Type B pancreatic cell (in vitro differentiated cells): Measurements from ENCODE around the gene OPRL1. TPM values are rescaled to one million over a fixed set of nuclear protein-coding genes. Genes with fewer than 3 reads are reported as not detected.

Experiments
- DNase-seq: peaks from one replicate; pipeline ENCODE4 v3.0.0; 2021; ENCODE audit warnings: mixed read lengths; ENCODE audit not compliant: unreplicated experiment; ENCODE audit errors: extremely low spot score
- H3K27ac Mint-ChIP-seq: 2 replicates; pipeline ENCODE4 v1.8.0; 2021; ENCODE audit warnings: mild to moderate bottlenecking, mixed read lengths
- H3K27me3 Mint-ChIP-seq: 2 replicates; pipeline ENCODE4 v1.8.0; 2021; ENCODE audit warnings: mixed read lengths
- H3K36me3 Mint-ChIP-seq: 2 replicates; pipeline ENCODE4 v1.8.0; 2021; ENCODE audit warnings: mixed read lengths
- H3K4me1 Mint-ChIP-seq: one replicate; pipeline ENCODE4 v1.8.0; 2021; ENCODE audit warnings: mixed read lengths; ENCODE audit not compliant: unreplicated experiment
- H3K4me3 Mint-ChIP-seq: 2 replicates; pipeline ENCODE4 v1.8.0; 2021; ENCODE audit warnings: mild to moderate bottlenecking, mixed read lengths
- H3K9me3 Mint-ChIP-seq: 2 replicates; pipeline ENCODE4 v1.8.0; 2021; ENCODE audit warnings: mixed read lengths
- total RNA-seq: library from RNA; stranded (reverse); gene quantifications from 2 replicates; pipeline ENCODE4 v1.2.1, GENCODE V29; 2021; ENCODE audit warnings: low replicate concordance
- TF ChIP-seq, protein P1 (sequence below): fragments of 200-600 bp; sonication (generic); conservative IDR thresholded peaks from 2 replicates; pipeline ENCODE4 v1.5.0; 2021; ENCODE audit warnings: antibody characterized with exemption, mild to moderate bottlenecking

OPRL1 gene
- total RNA-seq, 1 donor from 2014 or later: 1.9 TPM

DNA sequence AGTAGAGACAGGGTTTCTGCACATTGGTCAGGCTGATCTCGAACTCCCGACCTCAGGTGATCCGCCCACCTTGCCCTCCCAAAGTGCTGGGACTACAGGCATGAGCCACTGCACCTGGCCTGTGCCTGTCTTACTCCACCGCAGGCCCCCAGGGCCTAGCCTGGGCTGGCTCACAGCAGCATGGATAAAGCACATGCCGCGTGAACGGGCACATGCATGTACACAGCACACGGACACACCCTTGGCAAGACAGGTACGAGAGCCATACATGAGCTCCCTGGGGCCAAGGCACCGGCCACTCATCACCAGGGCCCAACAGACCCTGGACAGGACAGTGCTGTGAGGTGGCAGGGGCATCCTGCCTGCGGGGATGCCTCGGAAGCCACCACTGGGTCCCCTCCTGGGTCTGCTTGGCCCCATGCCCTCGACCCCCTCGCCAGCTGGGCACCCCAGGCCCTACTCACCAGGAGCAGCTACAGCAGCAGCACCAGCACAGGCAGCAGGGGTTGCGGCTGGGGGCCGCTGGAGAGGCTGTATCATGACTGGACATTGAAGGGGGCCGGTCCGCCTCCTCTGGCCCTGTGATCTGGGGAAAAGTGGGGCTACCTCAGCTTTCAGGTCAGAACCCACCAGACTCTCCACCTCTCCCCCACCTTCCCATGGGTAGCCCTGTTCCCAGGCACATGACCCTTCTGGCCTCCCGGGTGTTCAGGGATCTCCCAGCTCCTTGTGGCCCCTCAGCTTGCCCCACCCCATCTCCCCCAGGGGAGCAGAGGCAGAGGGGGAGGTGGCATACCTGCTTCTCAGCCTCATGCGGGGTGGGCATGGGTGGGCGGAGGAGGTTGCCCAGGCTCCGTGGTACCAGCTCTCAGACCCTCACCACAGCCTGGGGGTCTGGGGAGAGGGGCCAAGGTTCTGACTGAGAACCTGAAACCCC is 3.6 kb upstream of the OPRL1 start:
- Mint-ChIP-seq H3K36me3 (no peaks in the 10 kb centered on the region), H3K9me3 (no peaks in the 10 kb centered on the region), H3K4me3 (no peak overlapping the region), H3K4me1 (peaks cover 11% of the 10 kb centered on the region), H3K27ac (no peak overlapping the region), H3K27me3 (peaks cover 3% of the 10 kb centered on the region)
- DNase-seq: no peak
- TF ChIP-seq, protein P1, sequence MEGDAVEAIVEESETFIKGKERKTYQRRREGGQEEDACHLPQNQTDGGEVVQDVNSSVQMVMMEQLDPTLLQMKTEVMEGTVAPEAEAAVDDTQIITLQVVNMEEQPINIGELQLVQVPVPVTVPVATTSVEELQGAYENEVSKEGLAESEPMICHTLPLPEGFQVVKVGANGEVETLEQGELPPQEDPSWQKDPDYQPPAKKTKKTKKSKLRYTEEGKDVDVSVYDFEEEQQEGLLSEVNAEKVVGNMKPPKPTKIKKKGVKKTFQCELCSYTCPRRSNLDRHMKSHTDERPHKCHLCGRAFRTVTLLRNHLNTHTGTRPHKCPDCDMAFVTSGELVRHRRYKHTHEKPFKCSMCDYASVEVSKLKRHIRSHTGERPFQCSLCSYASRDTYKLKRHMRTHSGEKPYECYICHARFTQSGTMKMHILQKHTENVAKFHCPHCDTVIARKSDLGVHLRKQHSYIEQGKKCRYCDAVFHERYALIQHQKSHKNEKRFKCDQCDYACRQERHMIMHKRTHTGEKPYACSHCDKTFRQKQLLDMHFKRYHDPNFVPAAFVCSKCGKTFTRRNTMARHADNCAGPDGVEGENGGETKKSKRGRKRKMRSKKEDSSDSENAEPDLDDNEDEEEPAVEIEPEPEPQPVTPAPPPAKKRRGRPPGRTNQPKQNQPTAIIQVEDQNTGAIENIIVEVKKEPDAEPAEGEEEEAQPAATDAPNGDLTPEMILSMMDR: no peak

DNA sequence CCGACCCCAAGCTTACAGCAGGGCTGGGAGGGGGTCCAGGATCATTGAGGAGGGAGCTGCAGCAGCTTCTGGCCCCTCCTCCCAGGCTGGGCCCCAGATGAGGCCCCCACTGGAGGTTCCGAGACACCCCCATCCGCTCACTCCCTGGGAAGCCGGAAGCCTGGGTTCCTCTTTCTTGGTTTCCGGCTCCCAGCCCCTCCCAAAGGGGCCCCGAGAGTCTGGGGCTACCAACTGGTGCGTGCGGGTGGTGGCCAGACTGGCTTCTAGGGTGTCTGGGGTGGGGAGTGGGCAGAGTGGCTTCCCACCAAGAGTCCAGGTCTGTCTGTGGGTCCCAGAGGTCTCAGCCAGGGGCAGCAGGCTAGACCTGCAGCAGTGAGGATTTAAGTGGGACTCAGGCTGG is 2.8 kb upstream of the OPRL1 start:
- Mint-ChIP-seq H3K36me3 (no peaks in the 10 kb centered on the region), H3K27ac (no peak overlapping the region), H3K27me3 (peaks cover 9% of the 10 kb centered on the region), H3K9me3 (no peaks in the 10 kb centered on the region), H3K4me3 (no peak overlapping the region), H3K4me1 (peaks cover 17% of the 10 kb centered on the region)
- no peak for DNase-seq
- TF ChIP-seq, protein P1: no peak

DNA sequence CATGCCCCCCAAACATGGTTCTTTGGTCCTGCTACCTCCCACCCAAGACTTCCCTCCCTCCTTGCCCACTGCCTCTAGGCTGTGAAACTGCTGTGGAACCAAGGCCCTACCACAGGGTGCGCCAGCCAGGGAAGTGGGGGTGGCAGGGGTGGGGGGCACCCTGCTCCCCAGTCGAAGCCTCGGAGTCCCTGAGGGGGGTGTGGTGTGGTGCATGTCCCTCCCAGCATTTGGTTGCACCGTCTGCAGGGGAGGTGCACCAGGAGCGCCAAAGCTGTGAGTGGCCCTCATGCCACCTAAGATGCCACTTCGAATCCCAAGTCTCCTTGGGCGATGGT is 2.4 kb upstream of the OPRL1 start:
- Mint-ChIP-seq H3K4me3 (no peak overlapping the region), H3K27me3 (peaks cover 13% of the 10 kb centered on the region), H3K36me3 (no peaks in the 10 kb centered on the region), H3K4me1 (peaks cover 18% of the 10 kb centered on the region), H3K27ac (no peak overlapping the region), H3K9me3 (no peaks in the 10 kb centered on the region)
- no peak for DNase-seq
- TF ChIP-seq, protein P1: no peak

DNA sequence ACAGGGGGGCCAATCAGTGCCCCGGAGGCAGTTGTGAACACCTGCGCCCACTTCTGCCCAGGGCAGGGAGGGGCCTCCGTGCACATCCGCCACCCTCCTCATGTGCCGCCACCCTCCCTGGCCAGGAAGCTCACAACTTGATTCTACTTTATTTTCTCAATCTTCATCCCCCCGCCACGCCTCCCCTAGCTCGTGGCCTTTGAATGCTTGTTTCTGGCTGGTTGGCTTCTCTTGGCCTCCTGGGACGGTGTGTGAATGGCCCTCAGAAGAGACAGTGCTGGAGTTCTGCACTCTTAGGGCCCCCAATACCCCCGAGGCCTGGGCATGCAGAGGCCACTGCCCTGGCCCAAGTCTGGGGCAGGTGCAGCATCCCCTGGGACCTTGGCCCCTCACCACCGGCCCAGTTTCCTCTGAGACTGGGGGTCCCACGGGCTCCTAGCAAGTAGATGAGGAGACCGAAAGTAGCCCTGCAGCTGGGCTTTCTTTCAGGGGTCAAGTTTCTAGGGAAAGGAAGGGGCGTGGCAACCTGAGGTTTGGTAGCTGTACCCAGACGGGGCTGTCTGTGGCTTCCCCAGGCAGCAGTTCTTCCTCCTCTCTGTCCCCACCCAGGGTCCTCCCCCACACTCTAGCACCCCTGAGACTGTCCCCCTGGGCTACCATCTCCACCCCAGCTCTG is 1.9 kb upstream of the OPRL1 start:
- no peak overlapping the region for H3K27ac Mint-ChIP-seq
- no peak for DNase-seq

DNA sequence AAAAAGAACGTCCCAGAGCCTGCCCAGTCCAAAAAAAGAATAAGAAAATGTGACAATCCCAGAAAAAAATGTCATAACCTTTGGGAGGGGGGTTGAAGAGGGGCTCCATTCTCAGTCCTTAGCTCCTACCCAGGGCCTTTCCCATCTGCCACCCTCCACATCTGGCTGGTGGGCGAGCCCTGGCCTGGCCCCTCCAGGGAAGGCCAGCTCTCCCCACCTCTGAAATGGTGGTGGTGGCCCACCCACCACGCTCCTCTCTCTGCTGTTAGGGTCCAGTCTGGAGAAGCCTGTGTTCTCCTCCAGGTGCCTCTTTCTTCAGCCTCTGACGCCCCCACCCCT is 979 bp upstream of the OPRL1 start:
- DNase-seq: no peak
- Mint-ChIP-seq H3K36me3 (no peaks in the 10 kb centered on the region), H3K9me3 (no peaks in the 10 kb centered on the region), H3K4me3 (peak overlapping the region; percentile 74), H3K27me3 (peaks cover 20% of the 10 kb centered on the region), H3K4me1 (peaks cover 18% of the 10 kb centered on the region), H3K27ac (no peak overlapping the region)
- TF ChIP-seq, protein P1: no peak

More for the DNA sequence above, 1.9 kb upstream of the OPRL1 start:
- Mint-ChIP-seq H3K36me3 (no peaks in the 10 kb centered on the region), H3K4me3 (no peak overlapping the region), H3K4me1 (peaks cover 18% of the 10 kb centered on the region), H3K27me3 (peaks cover 17% of the 10 kb centered on the region), H3K9me3 (no peaks in the 10 kb centered on the region)
- TF ChIP-seq, protein P1: no peak
